BJ (cell line): ENCODE measurements around the gene DNAJC3. TPM values are rescaled to one million over a fixed set of nuclear protein-coding genes. Genes with fewer than 3 reads are reported as not detected.

Experiments
- CTCF ChIA-PET: fragments of 350-600 bp; formaldehyde crosslinking; extraction: SDS; loops from one replicate; lab custom pipeline; 2021; ENCODE audit warnings: antibody characterized with exemption, inconsistent platforms; lab: Yijun Ruan, JAX
- POLR2A ChIA-PET: fragments of 300-600 bp; sonication (Branson Sonifier 250); formaldehyde crosslinking; extraction: SDS; loops from one replicate; lab custom pipeline; 2021; ENCODE audit warnings: antibody characterized with exemption; lab: Charles Lee
- DNase-seq: peaks from one replicate; pipeline ENCODE4 v3.0.0-alpha.2; 2011; ENCODE audit warnings: low read depth
- H3K27me3 ChIP-seq: 2 replicates; pipeline ENCODE4 v1.6.0; 2011; ENCODE audit warnings: low read length; ENCODE audit not compliant: control insufficient read depth, insufficient read depth
- H3K36me3 ChIP-seq: 2 replicates; pipeline ENCODE4 v1.5.1; 2011; ENCODE audit warnings: low read length; ENCODE audit not compliant: control insufficient read depth, insufficient read depth
- H3K4me3 ChIP-seq: 2 replicates; pipeline ENCODE4 v1.5.1; 2011; ENCODE audit warnings: low read depth, mild to moderate bottlenecking, control low read depth, low read length
- polyA minus RNA-seq: library from RNA; depleted of rRNA, polyadenylated mRNA; stranded (reverse); fragments of >200 nt; gene quantifications from 2 replicates; pipeline ENCODE4 v1.2.3, GENCODE V29; 2011; rRNA and poly(A)+ RNA removed
- polyA plus RNA-seq: library from polyadenylated mRNA; depleted of rRNA; stranded (reverse); fragments of >200 nt; gene quantifications from 2 replicates; pipeline ENCODE4 v1.2.3, GENCODE V29; 2011; rRNA removed
- TF ChIP-seq, protein P1 (sequence below): IDR thresholded peaks from 2 replicates; pipeline ENCODE4 v1.5.1; 2011; ENCODE audit warnings: low read depth, mild to moderate bottlenecking, control low read depth, inconsistent platforms, low read length, moderate library complexity; ENCODE audit not compliant: insufficient read depth

The DNAJC3 gene, protein sequence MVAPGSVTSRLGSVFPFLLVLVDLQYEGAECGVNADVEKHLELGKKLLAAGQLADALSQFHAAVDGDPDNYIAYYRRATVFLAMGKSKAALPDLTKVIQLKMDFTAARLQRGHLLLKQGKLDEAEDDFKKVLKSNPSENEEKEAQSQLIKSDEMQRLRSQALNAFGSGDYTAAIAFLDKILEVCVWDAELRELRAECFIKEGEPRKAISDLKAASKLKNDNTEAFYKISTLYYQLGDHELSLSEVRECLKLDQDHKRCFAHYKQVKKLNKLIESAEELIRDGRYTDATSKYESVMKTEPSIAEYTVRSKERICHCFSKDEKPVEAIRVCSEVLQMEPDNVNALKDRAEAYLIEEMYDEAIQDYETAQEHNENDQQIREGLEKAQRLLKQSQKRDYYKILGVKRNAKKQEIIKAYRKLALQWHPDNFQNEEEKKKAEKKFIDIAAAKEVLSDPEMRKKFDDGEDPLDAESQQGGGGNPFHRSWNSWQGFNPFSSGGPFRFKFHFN
- 10.6 and 19.9 TPM in 2 replicates for polyA plus RNA-seq
- polyA minus RNA-seq = 18.7 and 19.4 TPM in 2 replicates

DNA sequence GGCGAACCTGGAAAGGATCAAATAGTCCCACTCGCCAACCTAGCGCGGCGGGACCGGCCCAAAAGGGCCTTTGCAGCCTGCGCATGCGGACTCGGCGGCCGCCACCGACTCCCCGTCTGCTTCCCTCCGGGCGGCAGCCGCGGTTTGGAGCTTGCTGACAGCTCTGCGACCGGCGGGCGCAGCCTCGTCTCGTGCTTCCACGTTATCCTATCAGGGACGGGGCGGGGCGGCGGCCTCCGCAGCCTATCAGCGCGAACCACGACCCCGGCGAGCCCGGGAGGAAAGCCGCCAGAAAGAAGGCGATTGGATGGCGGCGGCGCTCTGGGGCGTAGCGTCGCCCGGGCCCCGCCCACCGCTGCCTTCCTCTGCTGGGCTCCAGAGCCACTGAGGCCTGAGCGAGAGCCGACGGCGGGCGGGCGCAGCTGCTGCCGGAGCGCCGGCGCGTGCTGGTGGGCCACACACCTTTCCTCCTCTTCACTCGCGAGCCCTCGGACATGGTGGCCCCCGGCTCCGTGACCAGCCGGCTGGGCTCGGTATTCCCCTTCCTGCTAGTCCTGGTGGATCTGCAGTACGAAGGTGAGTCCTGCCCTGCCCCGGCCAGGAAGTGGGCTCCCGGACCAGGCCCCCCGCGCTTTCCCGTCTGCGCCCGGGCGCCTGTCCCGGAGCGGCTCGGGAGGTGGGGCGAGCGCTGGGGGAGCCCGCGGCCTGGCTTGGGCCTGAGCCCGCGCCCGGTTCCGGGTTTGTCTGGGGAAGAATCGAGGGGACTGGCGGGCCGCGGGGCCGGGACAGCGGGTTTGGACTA is at the start of gene DNAJC3:
TSS of gene DNAJC3 (plus strand) at position 378 of the 802 bp plus-strand sequence. CDS start at position 495, 117 bp downstream.
- peak; percentile 90 for DNase-seq
- H3K36me3 ChIP-seq = no peaks in the 10 kb centered on the region
- peak within 1 kb of the TSS; percentile 94 for H3K4me3 ChIP-seq
- TF ChIP-seq, protein P1, sequence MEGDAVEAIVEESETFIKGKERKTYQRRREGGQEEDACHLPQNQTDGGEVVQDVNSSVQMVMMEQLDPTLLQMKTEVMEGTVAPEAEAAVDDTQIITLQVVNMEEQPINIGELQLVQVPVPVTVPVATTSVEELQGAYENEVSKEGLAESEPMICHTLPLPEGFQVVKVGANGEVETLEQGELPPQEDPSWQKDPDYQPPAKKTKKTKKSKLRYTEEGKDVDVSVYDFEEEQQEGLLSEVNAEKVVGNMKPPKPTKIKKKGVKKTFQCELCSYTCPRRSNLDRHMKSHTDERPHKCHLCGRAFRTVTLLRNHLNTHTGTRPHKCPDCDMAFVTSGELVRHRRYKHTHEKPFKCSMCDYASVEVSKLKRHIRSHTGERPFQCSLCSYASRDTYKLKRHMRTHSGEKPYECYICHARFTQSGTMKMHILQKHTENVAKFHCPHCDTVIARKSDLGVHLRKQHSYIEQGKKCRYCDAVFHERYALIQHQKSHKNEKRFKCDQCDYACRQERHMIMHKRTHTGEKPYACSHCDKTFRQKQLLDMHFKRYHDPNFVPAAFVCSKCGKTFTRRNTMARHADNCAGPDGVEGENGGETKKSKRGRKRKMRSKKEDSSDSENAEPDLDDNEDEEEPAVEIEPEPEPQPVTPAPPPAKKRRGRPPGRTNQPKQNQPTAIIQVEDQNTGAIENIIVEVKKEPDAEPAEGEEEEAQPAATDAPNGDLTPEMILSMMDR = no peak
- ChIA-PET CTCF (interaction anchor here (0.9 to 1.2 kb wide), 4 partner anchors 9 to 157 kb away, joined by 3 to 5 read pairs (median 4); no protein-coding TSS in a partner anchor), POLR2A (interaction anchor here (0.5 to 1.0 kb wide), 2 partner anchors 157 to 705 kb away, joined by 3 to 4 read pairs; no protein-coding TSS in a partner anchor)
- no peaks in the 10 kb centered on the region for H3K27me3 ChIP-seq

DNA sequence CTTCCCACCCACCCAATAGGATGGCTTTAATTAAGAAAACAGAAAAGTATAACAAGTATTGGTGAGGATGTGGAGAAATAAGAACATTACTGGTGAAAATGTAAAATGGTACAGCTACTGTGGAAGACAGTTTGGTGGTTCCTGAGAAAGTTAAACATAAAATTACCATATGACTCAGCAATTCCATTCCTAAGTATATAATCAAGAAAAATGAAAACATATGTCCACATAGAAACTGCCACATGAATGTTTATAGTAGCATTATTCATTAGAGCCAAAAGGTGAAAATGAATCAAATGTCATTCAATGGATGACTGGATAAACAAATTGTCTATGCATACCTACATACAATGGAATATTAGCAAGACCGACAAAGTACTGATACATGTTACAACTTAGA is 49.3 kb upstream of the DNAJC3 start:
- Histone ChIP-seq H3K4me3 (no peak overlapping the region), H3K27me3 (no peaks in the 10 kb centered on the region), H3K36me3 (peaks cover 19% of the 10 kb centered on the region)
- TF ChIP-seq, protein P1 = no peak
- CTCF ChIA-PET = interaction anchor here (1.7 kb wide), 1 partner anchor 207 kb away, joined by 10 read pairs; no protein-coding TSS in a partner anchor
- no peak for DNase-seq
- POLR2A ChIA-PET = no interaction called here

- H3K36me3 ChIP-seq = peaks cover 17% of the 10 kb centered on the region
- ChIA-PET POLR2A (no interaction called here), CTCF (no interaction called here)
Measured at GRCh38 chr13:95628488-95628887, 48.5 kb upstream of the DNAJC3 start.

GRCh38 chr13:95629071-95629470 is 47.9 kb upstream of the DNAJC3 start:
- H3K4me3 ChIP-seq = no peak overlapping the region

More at GRCh38 chr13:95628488-95628887, 48.5 kb upstream of the DNAJC3 start:
- TF ChIP-seq, protein P1 = no peak
- no peak for DNase-seq
- Histone ChIP-seq H3K27me3 (no peaks in the 10 kb centered on the region), H3K4me3 (no peak overlapping the region)

More at GRCh38 chr13:95629071-95629470, 47.9 kb upstream of the DNAJC3 start:
- TF ChIP-seq, protein P1 = no peak
- ChIA-PET POLR2A (no interaction called here), CTCF (no interaction called here)
- Histone ChIP-seq H3K36me3 (peaks cover 18% of the 10 kb centered on the region), H3K27me3 (no peaks in the 10 kb centered on the region)
- DNase-seq = no peak
